Gastroesophageal sphincter (tissue), 4 donors: ENCODE measurements around the gene DCLRE1C. TPM values are rescaled to one million over a fixed set of nuclear protein-coding genes. Genes with fewer than 3 reads are reported as not detected.

Experiments
- ATAC-seq: fragments of 150-250 bp; one replicate; pipeline ENCODE4 v1.9.1; 2016; ENCODE audit warnings: mild to moderate bottlenecking, moderate library complexity
- H3K27ac ChIP-seq, 4 donors: fragments of 200-600 bp; sonication (generic) in 3 of 4; 1 replicate in 3 of 4; 2 replicates in 1 of 4; pipeline ENCODE4 v1.5.1; 2016 to 2019
- H3K27me3 ChIP-seq: fragments of 200-600 bp; sonication (generic); one replicate; pipeline ENCODE4 v1.5.1; 2019
- H3K36me3 ChIP-seq, 2 donors: fragments of 200-600 bp; sonication (generic); one replicate each; pipeline ENCODE4 v1.5.1; 2019; ENCODE audit warnings: control low read depth in 1 of 2
- H3K4me1 ChIP-seq, 3 donors: fragments of 200-600 bp; sonication (generic); 1 replicate in 2 of 3; 2 replicates in 1 of 3; pipeline ENCODE4 v1.5.1; 2016 to 2019; ENCODE audit warnings: control low read depth in 2 of 3
- H3K4me3 ChIP-seq, 2 donors: fragments of 200-600 bp; sonication (generic); one replicate each; pipeline ENCODE4 v1.5.1; 2019; ENCODE audit warnings: mild to moderate bottlenecking in 1 of 2, moderate library complexity in 1 of 2
- H3K9me3 ChIP-seq, 3 donors: fragments of 200-600 bp; sonication (generic); one replicate each; pipeline ENCODE4 v1.5.1; 2017 to 2019; ENCODE audit warnings: control low read depth in 2 of 3
- CTCF ChIP-seq, 4 experiments: fragments of 200-600 bp in 2 of 4; fragments of 450-650 bp in 2 of 4; sonication (generic) in 1 of 4; IDR thresholded peaks; one replicate each; pipeline ENCODE4 v1.5.1; 2017 to 2019; ENCODE audit warnings: antibody characterized with exemption in 4 of 4, mild to moderate bottlenecking in 2 of 4, moderate library complexity in 2 of 4
- EP300 ChIP-seq: sonication (generic); formaldehyde crosslinking; IDR thresholded peaks from one replicate; pipeline ENCODE4 v1.6.1; 2017; ENCODE audit warnings: antibody characterized with exemption, mild to moderate bottlenecking
- POLR2A ChIP-seq, 2 donors: fragments of 450-650 bp; IDR thresholded peaks; one replicate each; pipeline ENCODE4 v1.6.1; 2017; ENCODE audit warnings: antibody characterized with exemption in 2 of 2, mild to moderate bottlenecking in 2 of 2, moderate library complexity in 1 of 2
- POLR2AphosphoS5 ChIP-seq: sonication (generic); formaldehyde crosslinking; IDR thresholded peaks from one replicate; pipeline ENCODE4 v1.6.1; 2017; ENCODE audit warnings: antibody characterized with exemption
- WGBS, 2 donors: methylation state at CpG; one replicate each; pipeline ENCODE4 v1.1.5; 2018; ENCODE audit warnings: low coverage in 1 of 2; 5-methylcytosine and 5-hydroxymethylcytosine counted together
- total RNA-seq, 4 donors: library from RNA; depleted of rRNA; stranded (reverse); fragments of >200 nt; gene quantifications; one replicate each; pipeline ENCODE4 v1.1.0, GENCODE V29; 2016

DCLRE1C gene
- total RNA-seq, 4 donors from 2014 or later: 7.7 to 16.8 (median 11.6) TPM

GRCh38 chr10:14925268-14925667 lies 28.6 kb downstream of the DCLRE1C start:
- Histone ChIP-seq H3K27ac (no peak overlapping the region), H3K36me3 (peaks cover 0 to 100% of the 10 kb centered on the region in 2 donors), H3K4me3 (no peak overlapping the region), H3K4me1 (no peaks in the 10 kb centered on the region), H3K27me3 (no peaks in the 10 kb centered on the region), H3K9me3 (no peaks in the 10 kb centered on the region)
- TF ChIP-seq CTCF (IDR thresholded peaks at IDR 0.05) (no peak), POLR2AphosphoS5 (no peak), POLR2A (IDR thresholded peaks at IDR 0.05) (no peak), EP300 (no peak)
- no peak for ATAC-seq
- WGBS, 2 donors: 90 to 92% methylated on average over 2 of the region's 2 CpGs

- TF ChIP-seq CTCF (IDR thresholded peaks at IDR 0.05) (no peak), EP300 (no peak), POLR2A (IDR thresholded peaks at IDR 0.05) (no peak), POLR2AphosphoS5 (no peak)
- H3K4me3 ChIP-seq: no peak overlapping the region
- WGBS, 2 donors: 90 to 94% methylated on average over 5 to 7 of the region's 7 CpGs
- H3K27ac ChIP-seq: no peak overlapping the region
- no peaks in the 10 kb centered on the region for H3K27me3 ChIP-seq
- peaks cover 4 to 100% of the 10 kb centered on the region in 2 donors for H3K36me3 ChIP-seq
- H3K4me1 ChIP-seq: no peaks in the 10 kb centered on the region
- H3K9me3 ChIP-seq: no peaks in the 10 kb centered on the region
- ATAC-seq: no peak
Measured at GRCh38 chr10:14924013-14924412, 29.9 kb downstream of the DCLRE1C start.

GRCh38 chr10:14918964-14919363 lies 34.9 kb downstream of the DCLRE1C start:
- no peak for ATAC-seq
- Histone ChIP-seq H3K27me3 (no peaks in the 10 kb centered on the region), H3K9me3 (peaks cover 0 to 25% (median 0%) of the 10 kb centered on the region in 3 donors), H3K27ac (no peak overlapping the region), H3K4me1 (no peaks in the 10 kb centered on the region), H3K4me3 (no peak overlapping the region), H3K36me3 (peaks cover 4 to 94% of the 10 kb centered on the region in 2 donors)
- 89 to 95% methylated on average over 3 of the region's 3 CpGs for WGBS, 2 donors
- TF ChIP-seq POLR2A (IDR thresholded peaks at IDR 0.05) (no peak), POLR2AphosphoS5 (no peak), EP300 (no peak), CTCF (IDR thresholded peaks at IDR 0.05) (no peak)

- no peak overlapping the region for H3K4me3 ChIP-seq
- H3K36me3 ChIP-seq: peaks cover 4 to 90% of the 10 kb centered on the region in 2 donors
- no peaks in the 10 kb centered on the region for H3K4me1 ChIP-seq
- ATAC-seq: no peak
- no peaks in the 10 kb centered on the region for H3K27me3 ChIP-seq
- 90 to 98% methylated on average over 2 to 3 of the region's 3 CpGs for WGBS, 2 donors
- TF ChIP-seq CTCF (IDR thresholded peaks at IDR 0.05): no peak
- TF ChIP-seq POLR2A (IDR thresholded peaks at IDR 0.05): no peak
- TF ChIP-seq POLR2AphosphoS5: no peak
- no peak for TF ChIP-seq EP300
- no peak overlapping the region for H3K27ac ChIP-seq
- peaks cover 0 to 25% (median 0%) of the 10 kb centered on the region in 3 donors for H3K9me3 ChIP-seq
Measured at GRCh38 chr10:14917827-14918226, 36.1 kb downstream of the DCLRE1C start.

- peaks cover 4 to 90% of the 10 kb centered on the region in 2 donors for H3K36me3 ChIP-seq
- no peak for TF ChIP-seq CTCF (IDR thresholded peaks at IDR 0.05)
- TF ChIP-seq EP300: no peak
- TF ChIP-seq POLR2AphosphoS5: no peak
- no peak for TF ChIP-seq POLR2A (IDR thresholded peaks at IDR 0.05)
- H3K4me3 ChIP-seq: no peak overlapping the region
- H3K27me3 ChIP-seq: no peaks in the 10 kb centered on the region
- H3K9me3 ChIP-seq: peaks cover 0 to 25% (median 0%) of the 10 kb centered on the region in 3 donors
- H3K27ac ChIP-seq: no peak overlapping the region
- no peaks in the 10 kb centered on the region for H3K4me1 ChIP-seq
- WGBS, 2 donors: 90 to 100% methylated on average over 2 of the region's 2 CpGs
- ATAC-seq: no peak
Measured at GRCh38 chr10:14916600-14916999, 37.3 kb downstream of the DCLRE1C start.
